Measurements from ENCODE around the gene CT45A2.
"Not testable (repeated sequence)": the region's sequence is repeated elsewhere in the genome, so short reads cannot be mapped to it uniquely, and the experiment has no call there.

The CT45A2 gene, protein sequence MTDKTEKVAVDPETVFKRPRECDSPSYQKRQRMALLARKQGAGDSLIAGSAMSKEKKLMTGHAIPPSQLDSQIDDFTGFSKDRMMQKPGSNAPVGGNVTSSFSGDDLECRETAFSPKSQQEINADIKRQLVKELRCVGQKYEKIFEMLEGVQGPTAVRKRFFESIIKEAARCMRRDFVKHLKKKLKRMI

DNA sequence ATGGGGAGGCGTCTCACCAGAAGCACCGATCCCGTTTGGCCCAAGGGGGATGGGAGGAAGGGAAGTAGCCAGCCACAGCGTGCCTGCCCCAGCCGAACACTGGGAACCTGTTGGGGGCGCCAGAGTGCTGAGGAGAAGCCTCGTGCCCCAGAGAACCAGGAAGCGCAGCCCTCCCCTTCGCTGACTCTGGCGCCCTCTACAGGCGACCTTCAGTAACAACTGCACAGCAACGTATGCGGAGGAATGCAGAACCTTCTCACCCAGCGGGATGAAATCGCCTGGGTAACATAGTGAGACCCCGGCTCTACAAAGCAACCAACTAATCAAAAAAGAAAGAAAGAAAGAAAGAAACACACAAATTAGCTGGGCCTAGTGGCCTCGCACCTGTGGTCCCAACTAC, at the start of gene CT45A2:
Gene CT45A2 (minus strand): TSS at position 101 of the 400 bp plus-strand sequence. CDS start 3,747 bp downstream, outside the sequence.
- DNase-seq (ENCODE audit: low read depth) = not testable (repeated sequence)

DNA sequence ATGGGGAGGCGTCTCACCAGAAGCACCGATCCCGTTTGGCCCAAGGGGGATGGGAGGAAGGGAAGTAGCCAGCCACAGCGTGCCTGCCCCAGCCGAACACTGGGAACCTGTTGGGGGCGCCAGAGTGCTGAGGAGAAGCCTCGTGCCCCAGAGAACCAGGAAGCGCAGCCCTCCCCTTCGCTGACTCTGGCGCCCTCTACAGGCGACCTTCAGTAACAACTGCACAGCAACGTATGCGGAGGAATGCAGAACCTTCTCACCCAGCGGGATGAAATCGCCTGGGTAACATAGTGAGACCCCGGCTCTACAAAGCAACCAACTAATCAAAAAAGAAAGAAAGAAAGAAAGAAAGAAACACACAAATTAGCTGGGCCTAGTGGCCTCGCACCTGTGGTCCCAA, 34.6 kb upstream of the CT45A2 start, which contains the start of gene CT45A8:
Gene CT45A8 (minus strand): TSS at position 101 of the 400 bp plus-strand sequence. CDS start 3,755 bp downstream, outside the sequence.
- not testable (repeated sequence) for DNase-seq (ENCODE audit: low read depth)

DNA sequence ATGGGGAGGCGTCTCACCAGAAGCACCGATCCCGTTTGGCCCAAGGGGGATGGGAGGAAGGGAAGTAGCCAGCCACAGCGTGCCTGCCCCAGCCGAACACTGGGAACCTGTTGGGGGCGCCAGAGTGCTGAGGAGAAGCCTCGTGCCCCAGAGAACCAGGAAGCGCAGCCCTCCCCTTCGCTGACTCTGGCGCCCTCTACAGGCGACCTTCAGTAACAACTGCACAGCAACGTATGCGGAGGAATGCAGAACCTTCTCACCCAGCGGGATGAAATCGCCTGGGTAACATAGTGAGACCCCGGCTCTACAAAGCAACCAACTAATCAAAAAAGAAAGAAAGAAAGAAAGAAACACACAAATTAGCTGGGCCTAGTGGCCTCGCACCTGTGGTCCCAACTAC, 17.4 kb upstream of the CT45A2 start, which contains the start of gene CT45A7:
Gene CT45A7 (minus strand): TSS at position 101 of the 400 bp plus-strand sequence. CDS start 3,747 bp downstream, outside the sequence.
- not testable (repeated sequence) for DNase-seq (ENCODE audit: low read depth)

DNA sequence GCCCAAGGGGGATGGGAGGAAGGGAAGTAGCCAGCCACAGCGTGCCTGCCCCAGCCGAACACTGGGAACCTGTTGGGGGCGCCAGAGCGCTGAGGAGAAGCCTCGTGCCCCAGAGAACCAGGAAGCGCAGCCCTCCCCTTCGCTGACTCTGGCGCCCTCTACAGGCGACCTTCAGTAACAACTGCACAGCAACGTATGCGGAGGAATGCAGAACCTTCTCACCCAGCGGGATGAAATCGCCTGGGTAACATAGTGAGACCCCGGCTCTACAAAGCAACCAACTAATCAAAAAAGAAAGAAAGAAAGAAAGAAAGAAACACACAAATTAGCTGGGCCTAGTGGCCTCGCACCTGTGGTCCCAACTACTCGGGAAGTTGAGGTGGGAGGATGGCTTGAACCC, 17.1 kb downstream of the CT45A2 start, which contains the start of gene CT45A6:
Gene CT45A6 (minus strand): TSS at position 101 of the 400 bp plus-strand sequence. CDS start 3,794 bp downstream, outside the sequence.
- DNase-seq (ENCODE audit: low read depth) = not testable (repeated sequence)

DNA sequence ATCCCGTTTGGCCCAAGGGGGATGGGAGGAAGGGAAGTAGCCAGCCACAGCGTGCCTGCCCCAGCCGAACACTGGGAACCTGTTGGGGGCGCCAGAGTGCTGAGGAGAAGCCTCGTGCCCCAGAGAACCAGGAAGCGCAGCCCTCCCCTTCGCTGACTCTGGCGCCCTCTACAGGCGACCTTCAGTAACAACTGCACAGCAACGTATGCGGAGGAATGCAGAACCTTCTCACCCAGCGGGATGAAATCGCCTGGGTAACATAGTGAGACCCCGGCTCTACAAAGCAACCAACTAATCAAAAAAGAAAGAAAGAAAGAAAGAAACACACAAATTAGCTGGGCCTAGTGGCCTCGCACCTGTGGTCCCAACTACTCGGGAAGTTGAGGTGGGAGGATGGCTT, 34.4 kb downstream of the CT45A2 start, which contains the start of gene CT45A5:
Gene CT45A5 (minus strand): TSS at position 101 of the 400 bp plus-strand sequence. CDS start 3,774 bp downstream, outside the sequence.
- DNase-seq (ENCODE audit: low read depth) = not testable (repeated sequence)

DNA sequence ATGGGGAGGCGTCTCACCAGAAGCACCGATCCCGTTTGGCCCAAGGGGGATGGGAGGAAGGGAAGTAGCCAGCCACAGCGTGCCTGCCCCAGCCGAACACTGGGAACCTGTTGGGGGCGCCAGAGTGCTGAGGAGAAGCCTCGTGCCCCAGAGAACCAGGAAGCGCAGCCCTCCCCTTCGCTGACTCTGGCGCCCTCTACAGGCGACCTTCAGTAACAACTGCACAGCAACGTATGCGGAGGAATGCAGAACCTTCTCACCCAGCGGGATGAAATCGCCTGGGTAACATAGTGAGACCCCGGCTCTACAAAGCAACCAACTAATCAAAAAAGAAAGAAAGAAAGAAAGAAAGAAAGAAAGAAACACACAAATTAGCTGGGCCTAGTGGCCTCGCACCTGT, 51.7 kb downstream of the CT45A2 start, which contains the start of gene CT45A3:
Gene CT45A3 (minus strand): TSS at position 101 of the 400 bp plus-strand sequence. CDS start 3,747 bp downstream, outside the sequence.
- DNase-seq (ENCODE audit: low read depth) = not testable (repeated sequence)
